ENCODE measurements around the gene REV1. TPM values are rescaled to one million over a fixed set of nuclear protein-coding genes. Genes with fewer than 3 reads are reported as not detected.
A peak's percentile ranks its signal among the peaks of the same experiment; 100 is the strongest.

The REV1 gene
- polyA plus RNA-seq, 3 donors = 6.5 to 39.9 (median 9.5) TPM

DNA sequence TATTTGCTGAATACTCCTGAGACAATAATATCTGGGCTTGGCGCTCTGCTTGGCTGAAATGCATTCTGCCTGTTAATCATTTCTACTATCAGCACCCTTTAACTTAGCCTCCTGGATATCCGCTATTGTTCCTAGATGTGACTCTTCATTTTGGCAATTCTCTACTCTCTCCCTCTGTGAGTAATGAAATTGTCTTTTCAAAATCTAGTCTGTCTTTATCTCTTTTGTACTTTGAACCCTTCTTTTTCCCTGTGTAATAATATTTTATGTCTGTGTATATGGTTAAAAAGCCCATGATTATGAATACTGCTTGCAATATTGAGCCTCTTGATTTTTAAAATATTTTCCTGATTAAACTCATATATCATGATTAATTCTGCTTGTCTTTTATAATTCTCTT, 6.2 kb upstream of the REV1 start:
- no peak overlapping the region for H3K27ac Mint-ChIP-seq
- no peak overlapping the region for H2AFZ ChIP-seq (ENCODE audit: insufficient read depth, low read depth, low read length, poor library complexity, severe bottlenecking)
- H3K9me3 ChIP-seq (replicated peaks in 1 of 2; ENCODE audit: control insufficient read depth in 1 of 2, insufficient read depth in 1 of 2, low read length in 2 of 2) = no peaks in the 10 kb centered on the region
- peaks cover 4% of the 10 kb centered on the region for H3K4me1 Mint-ChIP-seq
- no peak overlapping the region for H3K27ac ChIP-seq (ENCODE audit: low read depth in 1 of 2, low read length in 2 of 2)
- H3K36me3 Mint-ChIP-seq = no peaks in the 10 kb centered on the region
- TF ChIP-seq CTCF (IDR thresholded peaks at IDR 0.05) = no peak
- H3K4me3 Mint-ChIP-seq = no peak overlapping the region
- no peak for DNase-seq
- H3K9me3 Mint-ChIP-seq = peaks cover 0 to 3% (median 0%) of the 10 kb centered on the region in 7 donors
- H3K79me2 ChIP-seq (ENCODE audit: insufficient read depth, low read length) = no peaks in the 10 kb centered on the region
- no peaks in the 10 kb centered on the region for H4K20me1 ChIP-seq (ENCODE audit: insufficient read depth, low read length)
- peaks cover 0 to 3% of the 10 kb centered on the region in 2 donors for H3K4me1 ChIP-seq (ENCODE audit: control insufficient read depth in 1 of 2, insufficient read depth in 2 of 2, low read length in 2 of 2)
- no peak overlapping the region for H3K4me3 ChIP-seq (replicated peaks in 1 of 3; ENCODE audit: low read depth in 2 of 3, low read length in 3 of 3)
- peaks cover 6 to 20% (median 16%) of the 10 kb centered on the region in 3 donors for H3K27me3 Mint-ChIP-seq (ENCODE audit: low read depth in 3 of 3)
- H3K27me3 ChIP-seq (ENCODE audit: control insufficient read depth in 2 of 2, insufficient read depth in 2 of 2, low read length in 2 of 2) = no peaks in the 10 kb centered on the region
- H3K4me2 ChIP-seq (replicated peaks; ENCODE audit: extremely low read depth, low read length, poor library complexity, severe bottlenecking) = no peak overlapping the region
- no CpG with 5 or more reads among the region's 2 CpGs for WGBS (ENCODE audit: insufficient coverage)
- H3K36me3 ChIP-seq (replicated peaks in 1 of 2; ENCODE audit: control insufficient read depth in 1 of 2, insufficient read depth in 2 of 2, low read length in 2 of 2) = no peaks in the 10 kb centered on the region
- no peak overlapping the region for H3K9ac ChIP-seq (ENCODE audit: insufficient read depth, low read length, poor library complexity, severe bottlenecking)
- intact Hi-C loops (cut with micrococcal nuclease) = loop anchor here in 1 of 2 donors (10.0 kb wide), 1 partner anchor 311 kb away; the partner anchor contains the start of genes MITD1 and MRPL30

DNA sequence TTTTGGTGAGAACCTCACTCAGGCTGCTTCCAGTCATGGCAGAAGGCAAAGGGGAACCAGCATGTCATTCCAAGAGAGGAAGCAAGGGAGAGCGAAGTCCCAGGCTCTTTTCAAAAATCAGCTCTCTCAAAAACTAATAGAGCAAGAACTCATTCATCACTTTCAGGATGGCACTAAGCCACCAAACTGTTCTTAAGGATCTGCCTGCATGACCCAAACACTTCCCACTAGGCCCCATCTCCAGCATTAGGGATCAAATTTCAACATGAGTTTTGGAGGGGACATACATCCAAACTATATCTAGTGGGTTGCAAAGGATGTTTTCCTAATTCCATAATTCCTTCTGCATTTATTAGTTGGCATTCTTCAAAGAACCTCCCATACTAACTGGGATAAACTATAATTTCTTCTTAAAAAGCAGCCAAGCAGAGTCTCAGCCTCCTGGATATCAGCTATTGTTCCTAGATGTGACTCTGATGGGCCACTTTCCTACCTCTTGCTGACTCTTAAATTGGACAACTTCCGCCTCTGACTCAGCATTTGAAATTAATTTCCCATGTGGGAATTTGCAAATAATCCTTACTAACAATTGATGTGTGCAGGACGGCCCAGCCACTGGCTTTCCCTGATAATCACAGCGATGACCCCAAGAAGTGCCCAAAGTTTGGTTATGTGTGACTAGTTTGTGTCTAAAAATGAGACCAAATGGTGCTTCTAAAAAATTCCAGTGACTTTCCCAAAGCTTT, 5.5 kb upstream of the REV1 start:
- Mint-ChIP-seq H3K27ac (no peak overlapping the region), H3K4me3 (no peak overlapping the region), H3K27me3 (ENCODE audit: low read depth in 3 of 3) (peaks cover 6 to 17% (median 16%) of the 10 kb centered on the region in 3 donors), H3K9me3 (peaks cover 0 to 3% (median 0%) of the 10 kb centered on the region in 7 donors), H3K4me1 (peaks cover 9% of the 10 kb centered on the region), H3K36me3 (no peaks in the 10 kb centered on the region)
- no peak for TF ChIP-seq CTCF (IDR thresholded peaks at IDR 0.05)
- Histone ChIP-seq H3K4me3 (replicated peaks in 1 of 3; ENCODE audit: low read depth in 2 of 3, low read length in 3 of 3) (no peak overlapping the region), H4K20me1 (ENCODE audit: insufficient read depth, low read length) (no peaks in the 10 kb centered on the region), H3K4me2 (replicated peaks; ENCODE audit: extremely low read depth, low read length, poor library complexity, severe bottlenecking) (no peak overlapping the region), H3K9me3 (replicated peaks in 1 of 2; ENCODE audit: control insufficient read depth in 1 of 2, insufficient read depth in 1 of 2, low read length in 2 of 2) (no peaks in the 10 kb centered on the region), H3K9ac (ENCODE audit: insufficient read depth, low read length, poor library complexity, severe bottlenecking) (no peak overlapping the region), H3K36me3 (replicated peaks in 1 of 2; ENCODE audit: control insufficient read depth in 1 of 2, insufficient read depth in 2 of 2, low read length in 2 of 2) (no peaks in the 10 kb centered on the region), H3K27me3 (ENCODE audit: control insufficient read depth in 2 of 2, insufficient read depth in 2 of 2, low read length in 2 of 2) (no peaks in the 10 kb centered on the region), H3K79me2 (ENCODE audit: insufficient read depth, low read length) (no peaks in the 10 kb centered on the region), H3K27ac (ENCODE audit: low read depth in 1 of 2, low read length in 2 of 2) (no peak overlapping the region), H2AFZ (ENCODE audit: insufficient read depth, low read depth, low read length, poor library complexity, severe bottlenecking) (peak overlapping the region; percentile 11), H3K4me1 (ENCODE audit: control insufficient read depth in 1 of 2, insufficient read depth in 2 of 2, low read length in 2 of 2) (peaks cover 6 to 10% of the 10 kb centered on the region in 2 donors)
- 100% methylated on average over 2 of the region's 4 CpGs for WGBS (ENCODE audit: insufficient coverage)
- intact Hi-C loops (cut with micrococcal nuclease) = loop anchor here in 1 of 2 donors (10.0 kb wide), 1 partner anchor 310 kb away; the partner anchor contains the start of genes MITD1 and MRPL30
- no peak for DNase-seq
